ENCODE data around the gene MFSD6. TPM values are rescaled to one million over a fixed set of nuclear protein-coding genes. Genes with fewer than 3 reads are reported as not detected.

The MFSD6 gene
- total and polyA plus RNA-seq, 2 of the 8 experiments (the other 6 are each of a cell fraction or from before 2014, with no cell fraction given), result 1.8 to 5.1 TPM

- Histone ChIP-seq H4K20me1 (replicated peaks in 1 of 2; ENCODE audit: control insufficient read depth in 1 of 2, insufficient read depth in 2 of 2, low read length in 2 of 2) (no peaks in the 10 kb centered on the region), H3K56ac (replicated peaks; ENCODE audit: insufficient read length, low read depth, low read length) (no peak overlapping the region), H3K4me2 (ENCODE audit: insufficient read depth in 1 of 2, low read depth in 2 of 2, low read length in 2 of 2) (no peak overlapping the region), H2BK5ac (ENCODE audit: low read depth, low read length) (no peak overlapping the region), H4K5ac (ENCODE audit: insufficient read length, low read depth, low read length) (no peak overlapping the region), H3K23ac (ENCODE audit: insufficient read length) (no peak overlapping the region), H3K9ac (replicated peaks in 1 of 4; ENCODE audit: extremely low read depth in 1 of 4, low read depth in 3 of 4, low read length in 3 of 4) (no peak overlapping the region), H3K27me3 (replicated peaks in 1 of 4; ENCODE audit: control insufficient read depth in 3 of 4, extremely low read depth in 1 of 4, insufficient read depth in 3 of 4, low read length in 3 of 4) (no peaks in the 10 kb centered on the region), H3K27ac (ENCODE audit: low read depth, low read length) (no peak overlapping the region), H3K4me1 (replicated peaks in 1 of 4; ENCODE audit: control insufficient read depth in 3 of 4, insufficient read depth in 4 of 4, low read length in 3 of 4) (no peaks in the 10 kb centered on the region), H2BK20ac (ENCODE audit: low read length) (no peak overlapping the region), H3K23me2 (ENCODE audit: low read depth, low read length) (no peaks in the 10 kb centered on the region), H3K18ac (ENCODE audit: extremely low read depth, low read length) (0 out of 2 replicates have a peak overlapping the region, but pooled peaks have one; percentile 9), H3K79me2 (ENCODE audit: control insufficient read depth in 1 of 2, insufficient read depth in 2 of 2, low read length in 2 of 2) (no peaks in the 10 kb centered on the region), H3K36me3 (ENCODE audit: control insufficient read depth in 2 of 4, insufficient read depth in 4 of 4, low read length in 3 of 4) (no peaks in the 10 kb centered on the region), H3K9me3 (ENCODE audit: insufficient read depth in 2 of 2, low read depth in 1 of 2, low read length in 1 of 2) (no peaks in the 10 kb centered on the region), H3K4ac (replicated peaks; ENCODE audit: insufficient read length, low read depth, low read length) (no peak overlapping the region), H3K14ac (ENCODE audit: insufficient read length) (no peak overlapping the region), H2AFZ (ENCODE audit: low read length) (no peak overlapping the region), H2AK5ac (ENCODE audit: low read depth, low read length) (no peak overlapping the region), H2BK15ac (ENCODE audit: low read length) (no peak overlapping the region), H4K91ac (replicated peaks; ENCODE audit: insufficient read length, low read length) (no peak overlapping the region), H3K4me3 (ENCODE audit: extremely low read depth in 1 of 4, insufficient read depth in 2 of 4, low read depth in 3 of 4, low read length in 4 of 4) (no peak overlapping the region), H2BK120ac (replicated peaks; ENCODE audit: low read depth, low read length) (no peak overlapping the region), H4K8ac (ENCODE audit: extremely low read depth, insufficient read depth, low read length) (no peak overlapping the region), H3K79me1 (ENCODE audit: low read depth, low read length) (no peaks in the 10 kb centered on the region), H2BK12ac (ENCODE audit: low read depth, low read length) (no peak overlapping the region)
- WGBS, 2 experiments (ENCODE audit: extremely low coverage in 1 of 2, insufficient coverage in 1 of 2, insufficient read length in 1 of 2, insufficient replicate concordance in 2 of 2, low coverage in 1 of 2, low lambda C conversion rate in 2 of 2, missing lambda C conversion rate in 1 of 2), result 87% methylated on average over 1 of the region's 1 CpG; no CpG with 5 or more reads in 1 of the 2 experiments
- DNase-seq (ENCODE audit: low read depth in 1 of 2, low spot score in 2 of 2) (no peak), FAIRE-seq (no peak)
- TF ChIP-seq ATF3 (IDR thresholded peaks at IDR 0.05; ENCODE audit: insufficient read depth, low read depth, low read length) (no peak), TAF7 (optimal IDR thresholded peaks at IDR 0.05; ENCODE audit: borderline replicate concordance, low read depth, low read length) (no peak), KDM5A (IDR thresholded peaks at IDR 0.05; ENCODE audit: low read length) (no peak), POU5F1 (IDR thresholded peaks at IDR 0.05; ENCODE audit: low read depth, low read length) (no peak), SIX5 (IDR thresholded peaks at IDR 0.05; ENCODE audit: low read depth, low read length) (no peak), EZH2 (IDR thresholded peaks at IDR 0.05; ENCODE audit: low read depth, low read length, severe bottlenecking) (no peak), RXRA (IDR thresholded peaks at IDR 0.05; ENCODE audit: insufficient read depth, low read depth, low read length) (no peak), RFX5 (IDR thresholded peaks at IDR 0.05; ENCODE audit: borderline replicate concordance, low read depth, low read length) (no peak), FOSL1 (IDR thresholded peaks at IDR 0.05; ENCODE audit: insufficient read depth, low read depth, low read length) (no peak), PHF8 (conservative IDR thresholded peaks at IDR 0.05; ENCODE audit: low read depth, low read length) (no peak), CEBPB (IDR thresholded peaks at IDR 0.05; ENCODE audit: low read depth, low read length) (no peak), POLR2A (IDR thresholded peaks at IDR 0.05; ENCODE audit: control extremely low read depth in 1 of 2, low read depth in 2 of 2, low read length in 2 of 2) (no peak), EGR1 (IDR thresholded peaks at IDR 0.05; ENCODE audit: borderline replicate concordance, low read depth, low read length) (no peak), BACH1 (IDR thresholded peaks at IDR 0.05; ENCODE audit: low read length) (no peak)
- POLR2A ChIA-PET (ENCODE audit: partially characterized antibody), result interaction anchor here (1.3 kb wide), 1 partner anchor 11 kb away, joined by 3 read pairs; no protein-coding TSS in a partner anchor
- CTCF ChIA-PET (ENCODE audit: partially characterized antibody), result no interaction called here
These were observed 54.5 kb downstream of the MFSD6 start for GRCh38 chr2:190462611-190463010.
